HCT116 (cell line): ENCODE measurements around the gene SLC9A6. TPM values are rescaled to one million over a fixed set of nuclear protein-coding genes. Genes with fewer than 3 reads are reported as not detected.

Experiments used
- ATAC-seq: fragments of 200-7000 bp; cut with Tn5 transposase; 2 replicates; pipeline ENCODE4 v1.9.1; 2020; ENCODE audit warnings: mild to moderate bottlenecking, moderate library complexity
- BruUV-seq: library from RNA; stranded (reverse); fragments of 400-500 nt; replicated peaks from 2 replicates; lab custom pipeline; 2021; lab: Mats Ljungman, UMichigan
- CTCF ChIA-PET: fragments of 300-600 bp; sonication (Branson Sonifier 250); formaldehyde crosslinking; loops from one replicate; lab custom pipeline; 2021; ENCODE audit warnings: antibody characterized with exemption; lab: Charles Lee
- POLR2A ChIA-PET: fragments of 300-600, 350-600 bp; sonication (Branson Sonifier 250); formaldehyde crosslinking; loops from one replicate; lab custom pipeline; 2021; ENCODE audit warnings: antibody characterized with exemption; lab: Charles Lee
- RAD21 ChIA-PET, 2 experiments: fragments of 300-600 bp; sonication (Branson Sonifier 250); formaldehyde crosslinking; loops; one replicate each; lab custom pipeline; 2023; ENCODE audit warnings: low total read pairs in 2 of 2; ENCODE audit not compliant: uncharacterized antibody in 2 of 2, unreplicated experiment in 2 of 2, low non-redundant PET in 1 of 2; lab: Charles Lee
- DNase-seq: peaks from one replicate; pipeline ENCODE4 v3.0.0-alpha.2; 2010; ENCODE audit warnings: low read depth, low spot score
- H2AFZ ChIP-seq: fragments of 200-600 bp; shearing (Covaris generic), sonication (generic); 2 replicates; pipeline ENCODE4 v1.6.1; 2017; ENCODE audit warnings: low read depth, mixed run types, mixed read lengths, antibody characterized with exemption, low read length; ENCODE audit not compliant: poor library complexity, severe bottlenecking
- H3K27ac ChIP-seq: 2 replicates; pipeline ENCODE4 v1.5.1; 2012; ENCODE audit warnings: low read depth, low read length
- H3K27me3 ChIP-seq: fragments of 200-600 bp; sonication (generic); 2 replicates; pipeline ENCODE4 v1.6.1; 2016; ENCODE audit warnings: mixed run types, low read length, mixed read lengths; ENCODE audit not compliant: insufficient read depth
- H3K36me3 ChIP-seq, 2 experiments: fragments of 200-500 bp in 1 of 2; fragments of 200-600 bp in 1 of 2; sonication (Bioruptor generic) in 1 of 2; sonication (generic) in 1 of 2; 2 replicates each; pipeline versions ENCODE4 v1.5.1 to v1.6.1; 2014 to 2016; ENCODE audit warnings: low read length in 2 of 2, inconsistent platforms in 1 of 2, mixed read lengths in 1 of 2, mixed run types in 1 of 2; ENCODE audit not compliant: insufficient read depth in 2 of 2, control insufficient read depth in 1 of 2
- H3K4me1 ChIP-seq, 2 experiments: fragments of 200-600 bp in 1 of 2; sonication (generic) in 1 of 2; 2 replicates each; pipeline versions ENCODE4 v1.5.1 to v1.6.1; 2012 to 2017; ENCODE audit warnings: low read length in 2 of 2, inconsistent platforms in 1 of 2, mild to moderate bottlenecking in 1 of 2, mixed read lengths in 1 of 2, mixed run types in 1 of 2, moderate library complexity in 1 of 2; ENCODE audit not compliant: insufficient read depth in 2 of 2, control insufficient read depth in 1 of 2
- H3K4me2 ChIP-seq: fragments of 200-600 bp; sonication (generic); 2 replicates; pipeline ENCODE4 v1.6.1; 2017; ENCODE audit warnings: mixed run types, low read length, mixed read lengths
- H3K4me3 ChIP-seq, 2 experiments: fragments of 200-600 bp in 1 of 2; sonication (generic) in 1 of 2; replicated peaks in 1 of 2; 2 replicates each; pipeline ENCODE4 v1.5.1; 2011 to 2016; ENCODE audit warnings: low read length in 2 of 2, control low read depth in 1 of 2, low read depth in 1 of 2, mild to moderate bottlenecking in 1 of 2, mixed read lengths in 1 of 2, mixed run types in 1 of 2
- H3K79me2 ChIP-seq: fragments of 200-600 bp; sonication (generic); 2 replicates; pipeline ENCODE4 v1.6.1; 2017; ENCODE audit warnings: mild to moderate bottlenecking, mixed run types, low read length, moderate library complexity, mixed read lengths; ENCODE audit not compliant: insufficient read depth
- H3K9ac ChIP-seq: fragments of 200-600 bp; sonication (generic); 2 replicates; pipeline ENCODE4 v1.6.1; 2016; ENCODE audit warnings: low read length, mixed read lengths
- H3K9me2 ChIP-seq: fragments of 200-600 bp; sonication (generic), shearing (Covaris generic); 2 replicates; pipeline ENCODE4 v1.6.1; 2017; ENCODE audit warnings: mixed run types, mild to moderate bottlenecking, moderate library complexity; ENCODE audit not compliant: insufficient read depth
- H3K9me3 ChIP-seq, 2 experiments: fragments of 200-500 bp in 1 of 2; fragments of 200-600 bp in 1 of 2; sonication (Bioruptor generic) in 1 of 2; sonication (generic) in 1 of 2; 2 replicates each; pipeline ENCODE4 v1.6.1; 2014 to 2017; ENCODE audit warnings: low read length in 2 of 2, mixed read lengths in 2 of 2, inconsistent platforms in 1 of 2, low read depth in 1 of 2, mild to moderate bottlenecking in 1 of 2, mixed run types in 1 of 2, moderate library complexity in 1 of 2; ENCODE audit not compliant: control insufficient read depth in 1 of 2, insufficient read depth in 1 of 2
- H4K20me1 ChIP-seq: fragments of 200-600 bp; sonication (generic), shearing (Covaris generic); 2 replicates; pipeline ENCODE4 v1.6.1; 2017; ENCODE audit warnings: mixed run types, mild to moderate bottlenecking, moderate library complexity; ENCODE audit not compliant: insufficient read depth
- ATF3 ChIP-seq: IDR thresholded peaks from 2 replicates; pipeline ENCODE4 v1.6.1; 2012
- CBX3 ChIP-seq: IDR thresholded peaks from 2 replicates; pipeline ENCODE4 v1.6.1; 2012; ENCODE audit warnings: low read depth
- CTCF ChIP-seq, 3 experiments: fragments of 200-600 bp in 1 of 3; sonication (generic) in 1 of 3; IDR thresholded peaks in 2 of 3; conservative IDR thresholded peaks in 1 of 3; 2 replicates each; pipeline ENCODE4 v1.5.1; 2012 to 2017; ENCODE audit warnings: low read depth in 2 of 3, low read length in 2 of 3, antibody characterized with exemption in 1 of 3, borderline replicate concordance in 1 of 3, control low read depth in 1 of 3, mild to moderate bottlenecking in 1 of 3, mixed read lengths in 1 of 3, mixed run types in 1 of 3, moderate library complexity in 1 of 3; ENCODE audit not compliant: insufficient read depth in 1 of 3
- EZH2phosphoT487 ChIP-seq: fragments of 200-600 bp; IDR thresholded peaks from 2 replicates; pipeline ENCODE4 v1.6.1; 2018; ENCODE audit warnings: antibody characterized with exemption, borderline replicate concordance
- POLR2A ChIP-seq: IDR thresholded peaks from 2 replicates; pipeline ENCODE4 v1.7.0; 2011; ENCODE audit warnings: borderline replicate concordance; ENCODE audit not compliant: insufficient read depth, insufficient read length; ENCODE audit errors: extremely low read depth
- POLR2AphosphoS5 ChIP-seq: IDR thresholded peaks from 2 replicates; pipeline ENCODE4 v1.6.1; 2011; ENCODE audit warnings: mild to moderate bottlenecking, low read depth, low read length, moderate library complexity
- REST ChIP-seq: IDR thresholded peaks from 2 replicates; pipeline ENCODE4 v1.6.1; 2012; ENCODE audit warnings: low read depth
- TCF7L2 ChIP-seq: IDR thresholded peaks from 2 replicates; pipeline ENCODE4 v1.7.0; 2011; ENCODE audit warnings: borderline replicate concordance, inconsistent platforms; ENCODE audit not compliant: insufficient read depth, insufficient read length; ENCODE audit errors: extremely low read depth
- YY1 ChIP-seq: IDR thresholded peaks from 2 replicates; pipeline ENCODE4 v1.6.1; 2011; ENCODE audit warnings: low read length, low read depth, moderate library complexity, mild to moderate bottlenecking; ENCODE audit not compliant: insufficient replicate concordance; ENCODE audit errors: extremely low read depth
- intact Hi-C: fragments of 100-400 bp; cut with micrococcal nuclease; formaldehyde crosslinking; loops from 2 replicates; pipeline ENCODE4 v1.10.0; 2022
- total RNA-seq: library from RNA; stranded (reverse); gene quantifications from one replicate; pipeline ENCODE4 v1.2.1, GENCODE V29; 2021; ENCODE audit not compliant: unreplicated experiment

Gene SLC9A6
- total RNA-seq, 1 experiment from 2014 or later = 10.8 TPM

GRCh38 chrX:136029766-136030165 is 44.5 kb downstream of the SLC9A6 start:
- ChIA-PET CTCF (interaction anchor here (0.8 kb wide), 1 partner anchor 133 kb away, joined by 3 read pairs; no protein-coding TSS in a partner anchor), RAD21 (no interaction called here), POLR2A (no interaction called here)
- H3K4me3 ChIP-seq = no peak overlapping the region
- no peaks in the 10 kb centered on the region for H3K36me3 ChIP-seq
- H3K79me2 ChIP-seq = no peaks in the 10 kb centered on the region
- no TSS peak for BruUV-seq
- no peaks in the 10 kb centered on the region for H3K27me3 ChIP-seq
- H3K9me3 ChIP-seq = no peaks in the 10 kb centered on the region
- intact Hi-C loops = loop anchor here (2.0 to 5.0 kb wide), 3 partner anchors 171 to 668 kb away; no protein-coding TSS in a partner anchor
- ATAC-seq (no peak), DNase-seq (no peak)
- H3K4me1 ChIP-seq = no peaks in the 10 kb centered on the region
- H4K20me1 ChIP-seq = no peaks in the 10 kb centered on the region
- H2AFZ ChIP-seq = no peak overlapping the region
- no peaks in the 10 kb centered on the region for H3K9me2 ChIP-seq
- no peak for TF ChIP-seq YY1
- no peak for TF ChIP-seq REST
- no peak for TF ChIP-seq POLR2AphosphoS5
- no peak for TF ChIP-seq EZH2phosphoT487
- TF ChIP-seq POLR2A = no peak
- TF ChIP-seq CTCF (IDR thresholded peaks at IDR 0.05 in 2 of 3, conservative IDR thresholded peaks at IDR 0.05 in 1 of 3; ENCODE audit: borderline replicate concordance in 1 of 3, insufficient read depth in 1 of 3, low read depth in 2 of 3, low read length in 2 of 3) = no peak
- TF ChIP-seq CBX3 = no peak
- no peak for TF ChIP-seq TCF7L2
- TF ChIP-seq ATF3 = no peak
- H3K9ac ChIP-seq = no peak overlapping the region
- no peak overlapping the region for H3K4me2 ChIP-seq
- no peak overlapping the region for H3K27ac ChIP-seq
